Suprapubic skin (tissue), 4 donors: ENCODE measurements around the gene CLDN20.

Experiments used
- POLR2A ChIP-seq, 2 donors: fragments of 450-650 bp; IDR thresholded peaks; one replicate each; pipeline ENCODE4 v1.6.1; 2017; ENCODE audit warnings: antibody characterized with exemption in 2 of 2, mild to moderate bottlenecking in 2 of 2, moderate library complexity in 2 of 2
- POLR2AphosphoS5 ChIP-seq, 3 donors: sonication (generic); formaldehyde crosslinking; IDR thresholded peaks; one replicate each; pipeline ENCODE4 v1.6.1; 2017; ENCODE audit warnings: antibody characterized with exemption in 3 of 3
- TF ChIP-seq, protein P1 (sequence below), 2 donors: fragments of 200-600 bp in 1 of 2; fragments of 450-650 bp in 1 of 2; sonication (generic) in 1 of 2; IDR thresholded peaks; one replicate each; pipeline ENCODE4 v1.5.1; 2016 to 2019; ENCODE audit warnings: antibody characterized with exemption in 2 of 2, mild to moderate bottlenecking in 1 of 2, moderate library complexity in 1 of 2

DNA sequence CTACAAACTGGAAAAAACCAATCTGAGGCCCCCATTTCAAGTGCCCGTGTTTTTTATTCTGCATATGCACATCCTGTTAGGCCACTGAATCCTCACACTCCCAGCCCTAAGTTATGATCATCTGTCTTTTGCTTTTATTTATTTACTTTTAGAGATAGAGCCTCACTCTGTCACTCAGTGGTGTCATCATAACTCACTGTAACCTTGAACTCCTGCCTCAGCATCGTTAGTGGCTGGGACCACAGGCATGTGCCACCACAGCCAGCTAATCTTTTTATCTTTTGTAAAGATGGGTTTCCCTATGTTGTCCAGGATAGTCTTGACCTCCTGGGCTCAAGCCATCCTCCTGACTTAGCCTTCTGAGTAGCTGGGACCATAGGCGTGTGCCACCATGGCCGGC, 29.6 kb upstream of the CLDN20 start:
- TF ChIP-seq, protein P1, sequence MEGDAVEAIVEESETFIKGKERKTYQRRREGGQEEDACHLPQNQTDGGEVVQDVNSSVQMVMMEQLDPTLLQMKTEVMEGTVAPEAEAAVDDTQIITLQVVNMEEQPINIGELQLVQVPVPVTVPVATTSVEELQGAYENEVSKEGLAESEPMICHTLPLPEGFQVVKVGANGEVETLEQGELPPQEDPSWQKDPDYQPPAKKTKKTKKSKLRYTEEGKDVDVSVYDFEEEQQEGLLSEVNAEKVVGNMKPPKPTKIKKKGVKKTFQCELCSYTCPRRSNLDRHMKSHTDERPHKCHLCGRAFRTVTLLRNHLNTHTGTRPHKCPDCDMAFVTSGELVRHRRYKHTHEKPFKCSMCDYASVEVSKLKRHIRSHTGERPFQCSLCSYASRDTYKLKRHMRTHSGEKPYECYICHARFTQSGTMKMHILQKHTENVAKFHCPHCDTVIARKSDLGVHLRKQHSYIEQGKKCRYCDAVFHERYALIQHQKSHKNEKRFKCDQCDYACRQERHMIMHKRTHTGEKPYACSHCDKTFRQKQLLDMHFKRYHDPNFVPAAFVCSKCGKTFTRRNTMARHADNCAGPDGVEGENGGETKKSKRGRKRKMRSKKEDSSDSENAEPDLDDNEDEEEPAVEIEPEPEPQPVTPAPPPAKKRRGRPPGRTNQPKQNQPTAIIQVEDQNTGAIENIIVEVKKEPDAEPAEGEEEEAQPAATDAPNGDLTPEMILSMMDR (IDR thresholded peaks at IDR 0.05), result no peak
- TF ChIP-seq POLR2A (IDR thresholded peaks at IDR 0.05) (no peak), POLR2AphosphoS5 (IDR thresholded peaks at IDR 0.05) (no peak)
